ENCODE results near the gene NIF3L1.
"Not testable (repeated sequence)": the region's sequence is repeated elsewhere in the genome, so short reads cannot be mapped to it uniquely, and the experiment has no call there.

The NIF3L1 gene

GRCh38 chr2:200877443-200877842 is 11.7 kb upstream of the NIF3L1 start:
- FAIRE-seq: no peak

GRCh38 chr2:200878289-200878880 is 10.8 kb upstream of the NIF3L1 start:
- no peak for FAIRE-seq

- FAIRE-seq: not testable (repeated sequence)
Measured at GRCh38 chr2:200881715-200882249, 7.4 kb upstream of the NIF3L1 start.

- FAIRE-seq: no peak
Measured at GRCh38 chr2:200899482-200899881, 10.3 kb downstream of the NIF3L1 start.

- FAIRE-seq: no peak
Measured at GRCh38 chr2:200901459-200902072, 12.4 kb downstream of the NIF3L1 start.

GRCh38 chr2:200905618-200906296 is 16.6 kb downstream of the NIF3L1 start:
- FAIRE-seq: no peak

GRCh38 chr2:200909958-200910357 is 20.8 kb downstream of the NIF3L1 start:
- FAIRE-seq: no peak

GRCh38 chr2:200913654-200914053 is 24.5 kb downstream of the NIF3L1 start:
- FAIRE-seq: no peak

- no peak for FAIRE-seq
Measured at GRCh38 chr2:200922439-200922838, 33.3 kb downstream of the NIF3L1 start.

- no peak for FAIRE-seq
Measured at GRCh38 chr2:200929334-200930249, 40.4 kb downstream of the NIF3L1 start.

GRCh38 chr2:200930947-200931626 is 41.9 kb downstream of the NIF3L1 start:
- FAIRE-seq: peak; percentile 93

GRCh38 chr2:200939832-200940231 is 50.7 kb downstream of the NIF3L1 start:
- no peak for FAIRE-seq

- FAIRE-seq: no peak
Measured at GRCh38 chr2:200943527-200944105, 54.4 kb downstream of the NIF3L1 start.

- no peak for FAIRE-seq
Measured at GRCh38 chr2:200944467-200945394, 55.6 kb downstream of the NIF3L1 start.

- FAIRE-seq: no peak
Measured at GRCh38 chr2:200945395-200945729, 56.2 kb downstream of the NIF3L1 start.

GRCh38 chr2:200950378-200950777 is 61.2 kb downstream of the NIF3L1 start:
- FAIRE-seq: no peak

All from colon (tissue), 2 donors.